Nephron progenitor cell (in vitro differentiated cells): Measurements from ENCODE around the gene INHBA.

Experiments used
- DNase-seq: peaks from one replicate; pipeline ENCODE4 v3.0.0; 2021
- H3K27ac Mint-ChIP-seq: 2 replicates; pipeline ENCODE4 v1.8.0; 2021; ENCODE audit warnings: mild to moderate bottlenecking, moderate library complexity, mixed read lengths
- H3K27me3 Mint-ChIP-seq: 2 replicates; pipeline ENCODE4 v1.8.0; 2021; ENCODE audit warnings: mild to moderate bottlenecking, low read depth, mixed read lengths; ENCODE audit not compliant: poor library complexity
- H3K36me3 Mint-ChIP-seq: 2 replicates; pipeline ENCODE4 v1.8.0; 2021; ENCODE audit warnings: low read depth, mixed read lengths
- H3K4me1 Mint-ChIP-seq: 2 replicates; pipeline ENCODE4 v1.8.0; 2021; ENCODE audit warnings: mixed read lengths
- H3K4me3 Mint-ChIP-seq: 2 replicates; pipeline ENCODE4 v1.8.0; 2021; ENCODE audit warnings: mild to moderate bottlenecking, moderate library complexity, mixed read lengths
- H3K9me3 Mint-ChIP-seq: 2 replicates; pipeline ENCODE4 v1.8.0; 2021; ENCODE audit warnings: mild to moderate bottlenecking, moderate library complexity, mixed read lengths
- TF ChIP-seq, protein P1 (sequence below): fragments of 200-600 bp; sonication (generic); IDR thresholded peaks from 2 replicates; pipeline ENCODE4 v1.5.0; 2021; ENCODE audit warnings: antibody characterized with exemption

Gene INHBA

DNA sequence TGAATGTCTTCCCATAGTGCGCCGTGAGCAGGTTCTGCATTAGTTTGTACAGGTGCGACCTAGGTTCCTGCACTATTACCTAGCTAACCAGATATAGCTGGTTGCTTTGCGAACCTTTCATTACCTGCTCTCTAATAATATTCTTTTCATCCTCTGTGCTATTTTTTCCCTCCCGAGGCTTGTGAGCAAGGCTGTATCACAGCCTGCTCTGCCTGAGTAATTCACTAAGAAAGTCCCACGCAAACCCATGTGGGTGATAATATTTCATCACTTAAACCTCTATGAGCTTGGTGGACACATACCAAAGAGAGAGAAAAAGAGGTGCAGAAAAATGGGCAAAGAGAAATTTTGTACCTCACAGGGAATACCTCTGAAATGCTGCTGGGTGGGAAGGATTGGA lies 8.4 kb downstream of the INHBA start:
- Mint-ChIP-seq H3K4me1 (peaks cover 55% of the 10 kb centered on the region), H3K27ac (no peak overlapping the region), H3K27me3 (peaks cover 22% of the 10 kb centered on the region), H3K36me3 (no peaks in the 10 kb centered on the region), H3K4me3 (no peak overlapping the region), H3K9me3 (no peaks in the 10 kb centered on the region)
- TF ChIP-seq, protein P1, sequence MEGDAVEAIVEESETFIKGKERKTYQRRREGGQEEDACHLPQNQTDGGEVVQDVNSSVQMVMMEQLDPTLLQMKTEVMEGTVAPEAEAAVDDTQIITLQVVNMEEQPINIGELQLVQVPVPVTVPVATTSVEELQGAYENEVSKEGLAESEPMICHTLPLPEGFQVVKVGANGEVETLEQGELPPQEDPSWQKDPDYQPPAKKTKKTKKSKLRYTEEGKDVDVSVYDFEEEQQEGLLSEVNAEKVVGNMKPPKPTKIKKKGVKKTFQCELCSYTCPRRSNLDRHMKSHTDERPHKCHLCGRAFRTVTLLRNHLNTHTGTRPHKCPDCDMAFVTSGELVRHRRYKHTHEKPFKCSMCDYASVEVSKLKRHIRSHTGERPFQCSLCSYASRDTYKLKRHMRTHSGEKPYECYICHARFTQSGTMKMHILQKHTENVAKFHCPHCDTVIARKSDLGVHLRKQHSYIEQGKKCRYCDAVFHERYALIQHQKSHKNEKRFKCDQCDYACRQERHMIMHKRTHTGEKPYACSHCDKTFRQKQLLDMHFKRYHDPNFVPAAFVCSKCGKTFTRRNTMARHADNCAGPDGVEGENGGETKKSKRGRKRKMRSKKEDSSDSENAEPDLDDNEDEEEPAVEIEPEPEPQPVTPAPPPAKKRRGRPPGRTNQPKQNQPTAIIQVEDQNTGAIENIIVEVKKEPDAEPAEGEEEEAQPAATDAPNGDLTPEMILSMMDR, result no peak
- DNase-seq, result no peak

DNA sequence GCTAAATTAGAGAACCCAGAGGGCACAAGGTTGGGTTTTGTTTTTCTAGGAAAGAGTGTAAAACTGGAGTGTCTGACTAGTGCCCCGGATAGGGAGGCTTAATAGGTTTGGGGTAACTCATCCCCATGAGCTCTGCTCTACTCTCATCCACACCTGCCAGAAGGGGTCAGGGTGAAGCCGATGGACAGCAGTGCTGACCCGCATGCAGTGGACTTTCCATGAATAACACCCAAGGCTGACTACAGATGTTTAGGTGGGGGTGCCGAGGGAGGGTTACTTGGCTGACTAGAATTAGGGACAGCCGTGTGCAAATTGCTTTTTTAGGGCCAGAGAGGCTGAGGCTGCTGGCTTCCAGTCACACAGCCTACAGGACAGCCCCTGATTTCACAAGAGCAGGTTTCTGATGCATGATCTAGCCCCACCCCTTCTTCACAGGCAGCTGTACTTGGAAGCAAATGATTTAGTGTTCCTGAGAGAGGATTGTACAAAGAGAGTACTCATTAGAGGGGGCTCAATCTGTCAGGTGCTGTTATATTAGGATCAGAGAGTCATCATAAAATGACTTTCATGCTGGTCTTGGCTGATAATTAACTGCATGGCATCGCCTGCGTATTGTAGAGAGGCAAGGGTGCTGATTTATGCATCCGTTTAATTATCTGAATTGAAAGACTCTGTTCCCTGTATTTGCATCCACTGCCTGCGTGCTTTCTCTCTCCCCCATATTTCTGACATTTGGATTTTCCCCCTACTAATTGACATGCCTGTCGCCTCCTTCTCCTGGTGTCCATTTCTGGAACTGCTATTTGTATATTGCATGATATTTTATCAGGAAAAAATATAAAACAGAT lies 9.5 kb downstream of the INHBA start:
- no peak for DNase-seq

DNA sequence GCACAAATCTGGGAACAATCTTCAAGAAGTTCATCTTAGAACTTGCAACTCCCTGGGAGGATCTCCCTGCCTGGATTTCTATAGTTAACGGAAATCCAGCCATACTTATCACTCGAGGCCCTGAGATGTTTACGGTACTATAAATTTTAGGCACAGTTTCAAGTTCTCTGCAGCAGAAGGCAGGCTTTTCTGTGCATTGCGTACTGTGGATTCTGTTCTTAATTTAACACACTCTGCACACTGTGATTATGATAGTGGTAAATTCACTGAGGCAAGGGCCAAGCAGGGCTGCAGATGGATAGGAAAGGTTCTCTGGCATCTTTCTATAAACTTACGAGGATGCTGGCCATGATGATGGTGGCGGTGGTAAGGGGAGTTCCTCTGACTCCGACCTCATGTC lies 10.6 kb downstream of the INHBA start:
- H3K4me1 Mint-ChIP-seq, result peaks cover 55% of the 10 kb centered on the region
- no peak for DNase-seq
- H3K9me3 Mint-ChIP-seq, result no peaks in the 10 kb centered on the region
- H3K36me3 Mint-ChIP-seq, result no peaks in the 10 kb centered on the region
- H3K27ac Mint-ChIP-seq, result no peak overlapping the region
- TF ChIP-seq, protein P1, result no peak
- H3K4me3 Mint-ChIP-seq, result no peak overlapping the region
- H3K27me3 Mint-ChIP-seq, result peaks cover 5% of the 10 kb centered on the region

More for the DNA sequence above, 9.5 kb downstream of the INHBA start:
- peaks cover 12% of the 10 kb centered on the region for H3K27me3 Mint-ChIP-seq
- no peaks in the 10 kb centered on the region for H3K36me3 Mint-ChIP-seq
- peaks cover 49% of the 10 kb centered on the region for H3K4me1 Mint-ChIP-seq
- no peak overlapping the region for H3K27ac Mint-ChIP-seq
- H3K4me3 Mint-ChIP-seq, result no peak overlapping the region
- H3K9me3 Mint-ChIP-seq, result no peaks in the 10 kb centered on the region
- TF ChIP-seq, protein P1, result peak; percentile 32

DNA sequence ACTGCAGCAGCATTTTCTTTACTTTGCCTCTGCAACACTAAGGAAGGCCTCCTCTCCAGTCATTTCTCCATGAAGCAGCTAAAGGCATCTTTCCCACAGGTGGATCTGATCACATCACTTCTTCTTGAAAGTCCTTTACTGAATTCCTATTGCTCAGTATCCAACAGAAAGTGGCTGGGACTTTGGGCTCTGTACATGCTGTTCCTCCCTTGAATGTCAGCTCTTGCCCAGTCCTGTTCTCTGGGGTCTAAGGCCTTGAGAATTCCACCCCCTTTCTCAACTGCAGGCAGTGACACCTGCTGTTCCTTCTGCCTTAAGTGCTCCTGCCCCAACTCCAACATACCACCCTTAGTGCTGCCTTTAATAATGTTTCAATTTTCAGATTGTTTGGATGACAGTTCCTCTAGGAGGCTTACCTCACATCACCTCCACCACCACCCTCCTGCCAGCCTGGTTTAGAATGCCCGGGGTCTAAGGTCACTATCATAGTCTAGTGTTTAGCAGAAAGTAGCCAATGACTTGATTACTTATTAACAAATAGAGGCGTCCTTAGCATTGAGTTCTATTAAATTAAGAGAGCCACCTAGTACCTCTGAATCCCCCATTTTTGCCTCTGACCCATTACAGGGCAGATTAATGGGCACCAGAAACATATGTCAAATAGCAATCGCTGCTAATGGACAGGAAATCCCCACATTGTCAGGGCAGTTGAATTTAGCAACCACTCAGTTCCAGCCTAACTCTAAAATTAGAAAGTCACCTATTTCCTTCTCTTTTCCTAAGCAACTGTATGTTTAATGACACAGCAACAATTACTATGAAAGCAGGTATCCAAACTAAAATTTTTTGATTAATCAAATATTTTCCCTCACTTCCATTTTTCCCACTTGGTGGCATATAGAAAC lies 11.4 kb downstream of the INHBA start:
- TF ChIP-seq, protein P1, result no peak
- no peak overlapping the region for H3K4me3 Mint-ChIP-seq
- DNase-seq, result no peak
- no peaks in the 10 kb centered on the region for H3K36me3 Mint-ChIP-seq
- peak overlapping the region; percentile 58 for H3K27ac Mint-ChIP-seq
- no peaks in the 10 kb centered on the region for H3K9me3 Mint-ChIP-seq
- peaks cover 55% of the 10 kb centered on the region for H3K4me1 Mint-ChIP-seq
- H3K27me3 Mint-ChIP-seq, result peaks cover 5% of the 10 kb centered on the region

DNA sequence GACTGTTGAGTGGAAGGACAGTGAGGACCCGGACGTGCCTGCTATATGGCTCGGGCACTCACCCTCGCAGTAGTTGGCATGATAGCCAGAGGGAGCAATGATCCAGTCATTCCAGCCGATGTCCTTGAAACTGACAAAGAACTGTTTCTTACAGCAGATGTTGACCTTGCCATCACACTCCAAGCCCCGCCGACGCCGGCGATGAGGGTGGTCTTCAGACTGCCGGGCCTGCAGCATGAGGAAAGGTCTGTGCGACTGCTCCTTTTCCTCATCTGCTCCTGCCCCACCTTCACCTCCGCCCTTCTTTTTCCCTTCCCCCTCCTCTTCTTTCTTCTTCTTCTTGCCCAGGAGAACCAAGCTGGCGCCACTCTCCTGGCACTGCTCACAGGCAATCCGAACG lies 13.1 kb downstream of the INHBA start:
- Mint-ChIP-seq H3K4me1 (peaks cover 40% of the 10 kb centered on the region), H3K4me3 (no peak overlapping the region), H3K27ac (no peak overlapping the region), H3K36me3 (no peaks in the 10 kb centered on the region), H3K9me3 (no peaks in the 10 kb centered on the region), H3K27me3 (no peaks in the 10 kb centered on the region)
- DNase-seq, result no peak
- TF ChIP-seq, protein P1, result no peak
